Panc1 (cell line): ENCODE results near the gene FGFR1OP2. TPM values are rescaled to one million over a fixed set of nuclear protein-coding genes. Genes with fewer than 3 reads are reported as not detected.

ENCODE experiments used
- ATAC-seq: fragments of 200-7000 bp; cut with Tn5 transposase; 2 replicates; pipeline ENCODE4 v1.9.1; 2020; ENCODE audit warnings: mild to moderate bottlenecking, moderate library complexity
- BruUV-seq: library from RNA; stranded (reverse); fragments of 400-500 nt; replicated peaks from 2 replicates; lab custom pipeline; 2021; lab: Mats Ljungman, UMichigan
- CTCF ChIA-PET: fragments of 300-600 bp; sonication (Branson Sonifier 250); formaldehyde crosslinking; loops from one replicate; lab custom pipeline; 2022; ENCODE audit warnings: antibody characterized with exemption; lab: Charles Lee
- POLR2A ChIA-PET: fragments of 300-600 bp; sonication (Branson Sonifier 250); formaldehyde crosslinking; loops from one replicate; lab custom pipeline; 2022; ENCODE audit warnings: antibody characterized with exemption; lab: Charles Lee
- DNase-seq: peaks from one replicate; pipeline ENCODE4 v3.0.0-alpha.2; 2010; ENCODE audit warnings: low read depth, low spot score
- H3K27ac ChIP-seq: 2 replicates; pipeline ENCODE4 v1.5.1; 2011; ENCODE audit warnings: mild to moderate bottlenecking, low read length, inconsistent platforms
- H3K27me3 ChIP-seq: fragments of 200-500 bp; sonication (Bioruptor generic); 2 replicates; pipeline ENCODE4 v1.6.0; 2014; ENCODE audit warnings: low read length, inconsistent platforms; ENCODE audit not compliant: control insufficient read depth, insufficient read depth
- H3K36me3 ChIP-seq: fragments of 200-500 bp; sonication (Bioruptor generic); 2 replicates; pipeline ENCODE4 v1.5.1; 2014; ENCODE audit warnings: inconsistent platforms, mild to moderate bottlenecking, low read length, moderate library complexity; ENCODE audit not compliant: control insufficient read depth, insufficient read depth
- H3K4me1 ChIP-seq: 2 replicates; pipeline ENCODE4 v1.5.1; 2011; ENCODE audit warnings: inconsistent platforms, mild to moderate bottlenecking, low read length, moderate library complexity; ENCODE audit not compliant: control insufficient read depth, insufficient read depth
- H3K4me3 ChIP-seq, 2 experiments: 2 replicates each; pipeline ENCODE4 v1.5.1; 2011 to 2012; ENCODE audit warnings: low read depth in 2 of 2, low read length in 2 of 2, mild to moderate bottlenecking in 2 of 2, inconsistent platforms in 1 of 2, moderate library complexity in 1 of 2
- H3K9me3 ChIP-seq: fragments of 200-500 bp; sonication (Bioruptor generic); 2 replicates; pipeline ENCODE4 v1.5.1; 2014; ENCODE audit warnings: low read depth, mild to moderate bottlenecking, inconsistent platforms, low read length, moderate library complexity; ENCODE audit not compliant: control insufficient read depth, insufficient read depth
- POLR2AphosphoS5 ChIP-seq: IDR thresholded peaks from 2 replicates; pipeline ENCODE4 v1.6.1; 2012; ENCODE audit warnings: mild to moderate bottlenecking, low read depth, low read length, moderate library complexity
- SIN3A ChIP-seq: IDR thresholded peaks from 2 replicates; pipeline ENCODE4 v1.6.1; 2012; ENCODE audit warnings: low read depth, mild to moderate bottlenecking, low read length, moderate library complexity, borderline replicate concordance; ENCODE audit not compliant: insufficient read depth
- TCF7L2 ChIP-seq: IDR thresholded peaks from 2 replicates; pipeline ENCODE4 v1.6.1; 2011; ENCODE audit warnings: mild to moderate bottlenecking, low read depth, low read length, inconsistent platforms
- in situ Hi-C: cut with HindIII; loops from 2 replicates; pipeline ENCODE4 v1.10.0; 2016; ENCODE audit warnings: low sequenced_read_pairs, low pct_unique_long_range_greater_than_20kb
- intact Hi-C: fragments of 100-400 bp; cut with micrococcal nuclease; formaldehyde crosslinking; loops from one replicate; pipeline ENCODE4 v1.10.0; 2022; ENCODE audit not compliant: unreplicated experiment
- total RNA-seq: library from RNA; stranded (reverse); gene quantifications from one replicate; pipeline ENCODE4 v1.2.1, GENCODE V29; 2021; ENCODE audit not compliant: unreplicated experiment
- TF ChIP-seq, protein P1 (sequence below), 2 experiments: IDR thresholded peaks; 2 replicates each; pipeline ENCODE4 v1.6.1; 2011 to 2012; ENCODE audit warnings: low read depth in 2 of 2, control low read depth in 1 of 2, low read length in 1 of 2, mild to moderate bottlenecking in 1 of 2, moderate library complexity in 1 of 2; ENCODE audit not compliant: insufficient read depth in 1 of 2

The FGFR1OP2 gene
- total RNA-seq, 1 experiment from 2014 or later: 60.1 TPM

DNA sequence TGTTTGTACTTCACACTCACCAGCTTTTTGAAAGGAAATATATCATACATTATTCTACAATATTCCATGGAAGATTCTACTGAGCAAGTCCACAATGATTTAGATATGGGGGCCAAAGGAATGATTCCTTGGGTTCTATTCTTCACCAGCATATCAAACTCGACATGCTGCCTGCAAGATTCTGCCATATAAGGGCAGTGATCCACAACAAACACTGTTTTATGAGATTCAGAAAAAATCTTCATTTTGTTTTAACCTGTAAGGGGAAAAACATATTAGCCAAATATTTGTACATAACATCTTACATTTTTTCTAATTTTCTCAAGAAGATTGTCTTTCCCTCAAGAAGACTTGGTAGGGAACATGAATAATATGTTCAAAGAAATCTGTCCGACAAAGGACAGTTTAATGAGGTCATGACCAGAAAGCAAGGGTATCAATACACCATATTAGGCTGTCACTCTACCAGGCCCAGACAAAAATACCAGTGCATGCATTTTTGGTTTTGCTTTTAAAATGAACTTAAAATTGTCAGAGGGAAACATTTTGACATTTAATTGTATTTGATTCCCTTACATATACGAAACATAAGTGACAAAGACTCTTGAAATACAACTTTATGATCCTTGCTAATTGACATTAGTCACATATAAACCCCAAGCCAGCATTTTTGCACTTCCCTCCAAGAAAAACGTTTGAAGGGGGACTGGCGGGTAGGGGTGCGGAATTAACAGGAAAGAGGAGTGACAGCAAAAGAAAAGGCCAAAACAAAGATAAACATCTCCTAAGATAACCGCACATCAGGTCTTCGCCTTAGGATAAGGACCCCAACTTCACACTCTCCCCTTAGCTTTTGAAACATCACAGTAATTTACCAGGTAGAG lies 1.5 kb upstream of the FGFR1OP2 start:
- no peak for DNase-seq
- H3K4me3 ChIP-seq: peak overlapping the region; percentile 98
- BruUV-seq: TSS peak; percentile 65
- H3K27ac ChIP-seq: peak overlapping the region; percentile 98
- ATAC-seq: no peak
- in situ Hi-C loops: no loop called here
- CTCF ChIA-PET: no interaction called here
- peaks cover 40% of the 10 kb centered on the region for H3K4me1 ChIP-seq
- no peaks in the 10 kb centered on the region for H3K9me3 ChIP-seq
- no peaks in the 10 kb centered on the region for H3K27me3 ChIP-seq
- POLR2A ChIA-PET: no interaction called here
- 0 out of 2 replicates have a peak, but pooled peaks have one; percentile 17 for TF ChIP-seq SIN3A
- TF ChIP-seq, protein P1, sequence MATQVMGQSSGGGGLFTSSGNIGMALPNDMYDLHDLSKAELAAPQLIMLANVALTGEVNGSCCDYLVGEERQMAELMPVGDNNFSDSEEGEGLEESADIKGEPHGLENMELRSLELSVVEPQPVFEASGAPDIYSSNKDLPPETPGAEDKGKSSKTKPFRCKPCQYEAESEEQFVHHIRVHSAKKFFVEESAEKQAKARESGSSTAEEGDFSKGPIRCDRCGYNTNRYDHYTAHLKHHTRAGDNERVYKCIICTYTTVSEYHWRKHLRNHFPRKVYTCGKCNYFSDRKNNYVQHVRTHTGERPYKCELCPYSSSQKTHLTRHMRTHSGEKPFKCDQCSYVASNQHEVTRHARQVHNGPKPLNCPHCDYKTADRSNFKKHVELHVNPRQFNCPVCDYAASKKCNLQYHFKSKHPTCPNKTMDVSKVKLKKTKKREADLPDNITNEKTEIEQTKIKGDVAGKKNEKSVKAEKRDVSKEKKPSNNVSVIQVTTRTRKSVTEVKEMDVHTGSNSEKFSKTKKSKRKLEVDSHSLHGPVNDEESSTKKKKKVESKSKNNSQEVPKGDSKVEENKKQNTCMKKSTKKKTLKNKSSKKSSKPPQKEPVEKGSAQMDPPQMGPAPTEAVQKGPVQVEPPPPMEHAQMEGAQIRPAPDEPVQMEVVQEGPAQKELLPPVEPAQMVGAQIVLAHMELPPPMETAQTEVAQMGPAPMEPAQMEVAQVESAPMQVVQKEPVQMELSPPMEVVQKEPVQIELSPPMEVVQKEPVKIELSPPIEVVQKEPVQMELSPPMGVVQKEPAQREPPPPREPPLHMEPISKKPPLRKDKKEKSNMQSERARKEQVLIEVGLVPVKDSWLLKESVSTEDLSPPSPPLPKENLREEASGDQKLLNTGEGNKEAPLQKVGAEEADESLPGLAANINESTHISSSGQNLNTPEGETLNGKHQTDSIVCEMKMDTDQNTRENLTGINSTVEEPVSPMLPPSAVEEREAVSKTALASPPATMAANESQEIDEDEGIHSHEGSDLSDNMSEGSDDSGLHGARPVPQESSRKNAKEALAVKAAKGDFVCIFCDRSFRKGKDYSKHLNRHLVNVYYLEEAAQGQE (IDR thresholded peaks at IDR 0.05; ENCODE audit: insufficient read depth in 1 of 2, low read depth in 2 of 2, low read length in 1 of 2): no peak
- peaks cover 14% of the 10 kb centered on the region for H3K36me3 ChIP-seq
- intact Hi-C loops: loop anchor here (5.0 kb wide), 1 partner anchor 76 kb away; the partner anchor contains the start of gene TM7SF3

DNA sequence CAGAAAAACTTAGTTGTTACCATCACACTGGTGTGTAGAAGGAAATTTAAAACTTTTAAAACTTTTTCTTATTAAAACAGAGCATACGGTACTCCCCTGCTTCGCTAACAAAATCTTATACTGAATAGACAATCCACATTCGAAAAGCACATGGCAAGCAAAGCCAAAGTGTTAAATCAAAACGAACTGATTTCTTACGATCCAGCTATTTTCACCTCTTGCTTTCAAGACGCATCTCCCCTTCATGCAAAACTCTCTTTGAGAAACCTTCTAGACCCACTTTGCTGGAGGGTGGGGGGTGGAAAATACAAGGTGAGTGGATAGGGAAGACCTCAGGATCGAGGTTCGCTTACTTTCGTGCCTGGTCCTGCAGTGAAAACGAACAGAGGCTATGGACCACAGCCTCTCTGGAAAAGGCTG lies 817 bp upstream of the FGFR1OP2 start:
- TF ChIP-seq TCF7L2 (no peak), POLR2AphosphoS5 (no peak), SIN3A (0 out of 2 replicates have a peak, but pooled peaks have one; percentile 15)
- TF ChIP-seq, protein P1 (IDR thresholded peaks at IDR 0.05; ENCODE audit: insufficient read depth in 1 of 2, low read depth in 2 of 2, low read length in 1 of 2): no peak
- peaks cover 40% of the 10 kb centered on the region for H3K4me1 ChIP-seq
- in situ Hi-C loops: no loop called here
- H3K4me3 ChIP-seq: peak overlapping the region; percentile 98
- no peaks in the 10 kb centered on the region for H3K27me3 ChIP-seq
- peak overlapping the region; percentile 98 for H3K27ac ChIP-seq
- POLR2A ChIA-PET: no interaction called here
- intact Hi-C loops: loop anchor here (5.0 kb wide), 1 partner anchor 75 kb away; the partner anchor contains the start of gene TM7SF3
- H3K36me3 ChIP-seq: peaks cover 12% of the 10 kb centered on the region
- no TSS peak for BruUV-seq
- no peaks in the 10 kb centered on the region for H3K9me3 ChIP-seq
- CTCF ChIA-PET: no interaction called here
- no peak for ATAC-seq
- DNase-seq: no peak
